ENCODE data around the gene KIF2C.

Gene KIF2C

GRCh38 chr1:44817307-44817706 lies 77.7 kb downstream of the KIF2C start:
- DNase-seq = no peak

Measured in SIG-M5 (cell line).